Caco-2 (cell line): ENCODE measurements around the gene CYB561D2. TPM values are rescaled to one million over a fixed set of nuclear protein-coding genes. Genes with fewer than 3 reads are reported as not detected.

Experiments
- BruUV-seq: library from RNA; stranded (reverse); fragments of 400-500 nt; replicated peaks from 2 replicates; lab custom pipeline; 2021; lab: Mats Ljungman, UMichigan
- CTCF ChIA-PET: fragments of 300-600 bp; sonication (Branson Sonifier 250); formaldehyde crosslinking; loops from one replicate; lab custom pipeline; 2022; ENCODE audit warnings: antibody characterized with exemption; lab: Charles Lee
- POLR2A ChIA-PET: fragments of 300-600 bp; sonication (Branson Sonifier 250); formaldehyde crosslinking; loops from one replicate; lab custom pipeline; 2022; ENCODE audit warnings: antibody characterized with exemption; lab: Charles Lee
- DNase-seq, 2 experiments: peaks; one replicate each; pipeline versions ENCODE4 v3.0.0 to v3.0.0-alpha.2; 2020 to 2022
- H3K27me3 ChIP-seq: replicated peaks from 2 replicates; pipeline ENCODE4 v1.6.0; 2011; ENCODE audit warnings: low read length; ENCODE audit not compliant: control insufficient read depth, insufficient read depth
- H3K36me3 ChIP-seq: 2 replicates; pipeline ENCODE4 v1.5.1; 2011; ENCODE audit warnings: low read length; ENCODE audit not compliant: control insufficient read depth, insufficient read depth
- H3K4me1 ChIP-seq: fragments of 250-450 bp; sonication (Bioruptor Pico); 2 replicates; pipeline ENCODE4 v1.5.1; 2020; ENCODE audit warnings: mild to moderate bottlenecking
- H3K4me3 ChIP-seq: 2 replicates; pipeline ENCODE4 v1.5.1; 2011; ENCODE audit warnings: low read depth, mild to moderate bottlenecking, control low read depth, low read length
- H3K9me3 ChIP-seq: fragments of 250-450 bp; sonication (Bioruptor Pico); 2 replicates; pipeline ENCODE4 v1.5.1; 2020; ENCODE audit warnings: mild to moderate bottlenecking, moderate library complexity
- H3K27ac Mint-ChIP-seq: one replicate; pipeline ENCODE4 v1.8.0; 2022; ENCODE audit warnings: mixed read lengths; ENCODE audit not compliant: unreplicated experiment
- H3K27me3 Mint-ChIP-seq: one replicate; pipeline ENCODE4 v1.8.0; 2022; ENCODE audit warnings: mixed read lengths; ENCODE audit not compliant: insufficient read depth, unreplicated experiment
- H3K36me3 Mint-ChIP-seq: one replicate; pipeline ENCODE4 v1.8.0; 2022; ENCODE audit warnings: mild to moderate bottlenecking, mixed read lengths; ENCODE audit not compliant: insufficient read depth, unreplicated experiment
- H3K4me1 Mint-ChIP-seq: one replicate; pipeline ENCODE4 v1.8.0; 2022; ENCODE audit warnings: low read depth, mixed read lengths; ENCODE audit not compliant: unreplicated experiment
- H3K4me3 Mint-ChIP-seq: one replicate; pipeline ENCODE4 v1.8.0; 2022; ENCODE audit warnings: mild to moderate bottlenecking, moderate library complexity, mixed read lengths; ENCODE audit not compliant: unreplicated experiment
- H3K9me3 Mint-ChIP-seq: one replicate; pipeline ENCODE4 v1.8.0; 2022; ENCODE audit warnings: mixed read lengths; ENCODE audit not compliant: unreplicated experiment
- intact Hi-C: fragments of 100-400 bp; cut with micrococcal nuclease; formaldehyde crosslinking; loops from one replicate; pipeline ENCODE4 v1.10.0; 2022; ENCODE audit not compliant: unreplicated experiment
- total RNA-seq: library from RNA; stranded (reverse); gene quantifications from 2 replicates; pipeline ENCODE4 v1.2.3, GENCODE V29; 2022
- TF ChIP-seq, protein P1 (sequence below), 2 experiments: fragments of 200-600 bp in 1 of 2; IDR thresholded peaks; 1 replicate in 1 of 2; 2 replicates in 1 of 2; pipeline versions ENCODE4 v1.5.1 to v1.8.0; 2011 to 2022; ENCODE audit warnings: antibody characterized with exemption in 1 of 2, control low read depth in 1 of 2, inconsistent platforms in 1 of 2, low read depth in 1 of 2, low read length in 1 of 2, mild to moderate bottlenecking in 1 of 2, moderate library complexity in 1 of 2; ENCODE audit not compliant: insufficient read depth in 1 of 2, severe bottlenecking in 1 of 2, unreplicated experiment in 1 of 2

CYB561D2 gene
- total RNA-seq, 1 experiment from 2014 or later = 21.2 TPM

GRCh38 chr3:50325113-50325480, 25.6 kb upstream of the CYB561D2 start:
- Histone ChIP-seq H3K9me3 (no peaks in the 10 kb centered on the region), H3K36me3 (no peaks in the 10 kb centered on the region), H3K4me3 (no peak overlapping the region), H3K27me3 (no peaks in the 10 kb centered on the region), H3K4me1 (peaks cover 21% of the 10 kb centered on the region)
- ChIA-PET POLR2A (interaction anchor here (0.6 kb wide), 1 partner anchor 12 kb away, joined by 3 read pairs; no protein-coding TSS in a partner anchor), CTCF (interaction anchor here (1.6 to 2.2 kb wide), 2 partner anchors 22 to 26 kb away, joined by 7 to 12 read pairs; partner anchors contain the start of genes HYAL1, HYAL3 and NAA80)
- TF ChIP-seq, protein P1, sequence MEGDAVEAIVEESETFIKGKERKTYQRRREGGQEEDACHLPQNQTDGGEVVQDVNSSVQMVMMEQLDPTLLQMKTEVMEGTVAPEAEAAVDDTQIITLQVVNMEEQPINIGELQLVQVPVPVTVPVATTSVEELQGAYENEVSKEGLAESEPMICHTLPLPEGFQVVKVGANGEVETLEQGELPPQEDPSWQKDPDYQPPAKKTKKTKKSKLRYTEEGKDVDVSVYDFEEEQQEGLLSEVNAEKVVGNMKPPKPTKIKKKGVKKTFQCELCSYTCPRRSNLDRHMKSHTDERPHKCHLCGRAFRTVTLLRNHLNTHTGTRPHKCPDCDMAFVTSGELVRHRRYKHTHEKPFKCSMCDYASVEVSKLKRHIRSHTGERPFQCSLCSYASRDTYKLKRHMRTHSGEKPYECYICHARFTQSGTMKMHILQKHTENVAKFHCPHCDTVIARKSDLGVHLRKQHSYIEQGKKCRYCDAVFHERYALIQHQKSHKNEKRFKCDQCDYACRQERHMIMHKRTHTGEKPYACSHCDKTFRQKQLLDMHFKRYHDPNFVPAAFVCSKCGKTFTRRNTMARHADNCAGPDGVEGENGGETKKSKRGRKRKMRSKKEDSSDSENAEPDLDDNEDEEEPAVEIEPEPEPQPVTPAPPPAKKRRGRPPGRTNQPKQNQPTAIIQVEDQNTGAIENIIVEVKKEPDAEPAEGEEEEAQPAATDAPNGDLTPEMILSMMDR (IDR thresholded peaks at IDR 0.05; ENCODE audit: insufficient read depth in 1 of 2, low read depth in 1 of 2, low read length in 1 of 2, severe bottlenecking in 1 of 2, unreplicated experiment in 1 of 2) = no peak
- Mint-ChIP-seq H3K9me3 (no peaks in the 10 kb centered on the region), H3K36me3 (peaks cover 33% of the 10 kb centered on the region), H3K27ac (no peak overlapping the region), H3K27me3 (no peaks in the 10 kb centered on the region), H3K4me3 (no peak overlapping the region), H3K4me1 (no peaks in the 10 kb centered on the region)
- intact Hi-C loops = loop anchor here (2.0 kb wide), 1 partner anchor 98 kb away; no protein-coding TSS in a partner anchor
- BruUV-seq = no TSS peak
- DNase-seq = no peak

DNA sequence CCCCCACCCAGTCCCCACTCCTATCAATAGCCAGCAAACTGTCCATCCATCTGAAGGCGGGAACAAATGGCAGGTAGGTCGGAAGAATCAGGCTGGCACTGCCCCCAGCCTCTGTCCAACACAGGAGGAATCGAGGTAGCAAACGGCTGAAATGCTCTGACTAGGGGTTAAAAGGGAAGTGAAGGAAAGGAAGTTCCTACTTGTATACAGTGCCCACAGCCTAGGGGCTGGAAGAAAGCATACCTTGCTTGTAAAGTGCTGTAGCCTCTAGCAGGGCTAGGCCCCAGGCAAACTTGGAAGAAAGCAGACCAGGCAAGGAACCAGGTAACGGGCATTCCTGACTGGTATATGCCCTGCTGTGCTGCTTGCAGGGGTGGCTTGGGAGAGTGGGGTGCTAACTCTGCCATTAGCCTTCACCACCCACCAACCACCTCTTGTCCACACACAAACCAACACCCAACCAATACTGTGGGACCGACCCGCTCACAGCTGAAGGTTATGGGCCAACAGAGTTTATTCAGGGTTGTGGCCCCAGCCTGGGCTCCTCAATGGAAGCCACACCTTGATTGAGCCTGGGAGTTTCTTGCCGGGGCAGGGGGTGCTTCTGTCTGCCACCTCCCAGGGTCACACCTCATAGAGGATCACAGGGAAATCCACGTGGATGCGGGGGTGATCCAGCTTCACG, 25.0 kb upstream of the CYB561D2 start:
- Mint-ChIP-seq H3K27ac (no peak overlapping the region), H3K4me3 (no peak overlapping the region), H3K36me3 (peaks cover 37% of the 10 kb centered on the region), H3K4me1 (no peaks in the 10 kb centered on the region), H3K27me3 (no peaks in the 10 kb centered on the region), H3K9me3 (no peaks in the 10 kb centered on the region)
- ChIA-PET CTCF (no interaction called here), POLR2A (interaction anchor here (0.6 kb wide), 1 partner anchor 12 kb away, joined by 3 read pairs; no protein-coding TSS in a partner anchor)
- TF ChIP-seq, protein P1 (IDR thresholded peaks at IDR 0.05; ENCODE audit: insufficient read depth in 1 of 2, low read depth in 1 of 2, low read length in 1 of 2, severe bottlenecking in 1 of 2, unreplicated experiment in 1 of 2) = no peak
- BruUV-seq = no TSS peak
- Histone ChIP-seq H3K27me3 (no peaks in the 10 kb centered on the region), H3K36me3 (peaks cover 1% of the 10 kb centered on the region), H3K4me1 (peaks cover 17% of the 10 kb centered on the region), H3K4me3 (no peak overlapping the region), H3K9me3 (no peaks in the 10 kb centered on the region)
- DNase-seq = no peak
- intact Hi-C loops = loop anchor here (2.0 kb wide), 1 partner anchor 99 kb away; no protein-coding TSS in a partner anchor

DNA sequence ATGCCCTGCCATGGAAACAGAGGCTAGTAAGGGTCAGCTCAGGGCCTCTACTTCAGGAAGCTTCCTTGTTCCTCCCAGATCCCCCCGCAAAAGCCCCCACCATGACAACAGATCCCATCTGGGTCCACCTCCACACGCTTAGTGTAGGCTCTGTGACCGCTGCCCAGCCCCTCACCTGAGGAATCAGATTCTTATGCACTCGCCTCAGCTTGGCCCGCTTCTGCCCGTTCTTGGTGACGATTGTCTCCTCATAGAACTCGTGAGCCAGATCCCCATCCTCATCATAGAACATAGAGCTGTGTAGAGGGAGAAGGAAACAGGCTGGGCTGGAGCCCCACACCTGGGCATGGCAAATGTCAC, 24.5 kb upstream of the CYB561D2 start:
- H3K9me3 Mint-ChIP-seq = no peaks in the 10 kb centered on the region
- no peaks in the 10 kb centered on the region for H3K27me3 ChIP-seq
- H3K27me3 Mint-ChIP-seq = no peaks in the 10 kb centered on the region
- peaks cover 1% of the 10 kb centered on the region for H3K36me3 ChIP-seq
- no peak for DNase-seq
- no peaks in the 10 kb centered on the region for H3K4me1 Mint-ChIP-seq
- intact Hi-C loops = no loop called here
- peaks cover 40% of the 10 kb centered on the region for H3K36me3 Mint-ChIP-seq
- peaks cover 17% of the 10 kb centered on the region for H3K4me1 ChIP-seq
- ChIA-PET POLR2A (no interaction called here), CTCF (interaction anchor here (0.7 kb wide), 1 partner anchor 19 kb away, joined by 5 read pairs; the partner anchor contains the start of gene ZMYND10)
- TF ChIP-seq, protein P1 (IDR thresholded peaks at IDR 0.05; ENCODE audit: insufficient read depth in 1 of 2, low read depth in 1 of 2, low read length in 1 of 2, severe bottlenecking in 1 of 2, unreplicated experiment in 1 of 2) = no peak
- H3K4me3 ChIP-seq = no peak overlapping the region
- no peak overlapping the region for H3K4me3 Mint-ChIP-seq
- no peak overlapping the region for H3K27ac Mint-ChIP-seq
- H3K9me3 ChIP-seq = no peaks in the 10 kb centered on the region
- no TSS peak for BruUV-seq
